GM19023 (cell line): ENCODE data around the gene CDKN2A.

ENCODE experiments used
- ATAC-seq: cut with Tn5 transposase; IDR thresholded peaks from one replicate; pipeline ENCODE4 v1.9.1; 2021; ENCODE audit warnings: mild to moderate bottlenecking, moderate library complexity; ENCODE audit not compliant: unreplicated experiment

CDKN2A gene

DNA sequence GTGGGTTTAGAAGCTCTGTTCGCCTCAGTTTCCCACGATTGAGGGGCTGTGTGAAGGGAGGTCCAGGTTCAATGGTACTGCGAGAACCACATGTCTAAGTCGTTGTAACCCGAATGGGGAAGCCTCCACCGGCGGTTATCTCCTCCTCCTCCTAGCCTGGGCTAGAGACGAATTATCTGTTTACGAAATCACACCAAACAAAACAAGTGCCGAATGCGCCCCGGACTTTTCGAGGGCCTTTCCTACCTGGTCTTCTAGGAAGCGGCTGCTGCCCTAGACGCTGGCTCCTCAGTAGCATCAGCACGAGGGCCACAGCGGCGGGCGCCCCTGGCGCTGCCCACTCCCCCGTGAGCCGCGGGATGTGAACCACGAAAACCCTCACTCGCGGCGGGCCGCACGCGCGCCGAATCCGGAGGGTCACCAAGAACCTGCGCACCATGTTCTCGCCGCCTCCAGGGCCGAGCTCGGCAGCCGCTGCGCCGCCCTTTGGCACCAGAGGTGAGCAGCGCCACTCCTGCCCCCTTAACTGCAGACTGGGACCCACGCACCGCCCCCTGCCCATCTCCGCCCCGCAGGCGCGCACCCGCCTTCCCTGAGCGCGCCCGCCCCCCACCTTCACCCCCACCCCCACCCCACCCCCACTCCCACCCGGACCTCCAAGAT is at the start of gene CDKN2A:
Gene CDKN2A (minus strand): TSS at position 500 of the 663 bp plus-strand sequence.
- peak; percentile 38 for ATAC-seq

DNA sequence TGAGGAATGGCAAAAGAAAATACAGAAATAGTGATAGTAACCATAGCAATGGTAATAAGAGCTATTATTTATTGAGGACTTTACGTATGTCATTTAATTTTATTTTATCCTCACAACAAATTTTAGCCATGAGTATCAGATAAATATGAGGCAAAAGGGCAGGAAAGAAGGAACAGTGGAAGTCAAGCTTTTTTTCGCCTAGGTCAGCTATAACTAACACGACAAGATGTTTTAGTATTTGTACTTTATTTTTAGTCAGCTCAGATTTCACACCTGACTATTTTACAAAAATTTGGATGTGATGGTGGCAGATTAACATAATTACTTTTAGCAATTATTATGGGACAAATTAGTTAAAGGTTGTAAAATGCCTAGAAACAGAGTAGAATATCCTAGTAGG is 49.7 kb upstream of the CDKN2A start:
- no peak for ATAC-seq

DNA sequence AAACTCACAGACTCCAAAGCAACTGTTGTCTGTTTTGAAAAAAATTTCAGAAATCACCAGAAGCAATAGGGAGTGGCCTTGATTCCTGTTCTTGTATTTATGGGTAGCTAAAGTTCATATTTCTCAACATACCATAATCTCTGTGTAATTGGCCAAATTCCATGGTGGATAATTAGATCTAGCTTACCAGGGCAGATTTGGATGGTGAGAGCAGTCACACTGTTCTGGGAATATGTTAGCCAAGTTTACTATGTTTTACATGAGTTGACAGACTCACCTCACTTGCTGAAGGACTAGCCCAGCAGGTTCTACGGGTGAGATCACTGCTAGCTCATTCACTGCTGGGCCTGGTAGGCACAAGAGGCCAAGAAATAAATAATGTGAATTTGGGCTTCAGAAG is 47.6 kb upstream of the CDKN2A start:
- ATAC-seq: no peak

DNA sequence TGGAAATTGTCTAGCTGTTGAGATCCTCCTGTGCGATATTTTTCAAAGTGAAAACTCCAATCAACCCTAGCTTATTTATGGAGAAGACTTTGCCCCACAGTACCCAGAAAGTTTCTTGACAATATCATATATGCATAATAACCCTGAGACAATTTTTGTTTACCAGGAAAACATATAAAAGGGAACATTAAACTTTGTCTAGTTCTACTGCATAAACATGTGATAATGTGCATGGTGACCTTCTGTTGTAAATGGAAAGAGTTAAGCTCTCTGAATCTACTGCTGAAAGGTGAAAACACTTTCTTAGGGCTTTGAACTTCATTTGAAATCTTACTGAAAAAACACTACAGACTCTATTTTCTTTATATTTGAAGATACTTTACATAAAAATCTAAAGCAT is 47.2 kb upstream of the CDKN2A start:
- ATAC-seq: no peak

DNA sequence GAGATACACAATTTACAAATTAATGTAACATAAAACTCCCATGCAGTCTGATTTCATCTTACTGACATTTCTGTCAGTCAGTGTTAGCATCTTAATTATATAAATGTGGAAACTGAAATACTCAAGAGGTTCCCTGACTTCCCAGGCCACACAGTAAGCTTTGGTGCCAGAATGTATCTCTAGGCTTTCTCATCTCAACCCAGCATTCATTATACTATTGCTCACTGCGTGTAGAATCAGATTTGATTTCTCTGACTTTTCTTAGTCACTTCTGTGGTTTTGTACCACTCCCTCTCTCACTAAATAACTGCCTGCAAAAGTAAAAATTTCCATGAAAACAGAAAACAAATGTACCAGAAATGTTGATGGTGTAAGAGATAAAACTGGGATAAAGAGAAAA is 46.6 kb upstream of the CDKN2A start:
- ATAC-seq: no peak

DNA sequence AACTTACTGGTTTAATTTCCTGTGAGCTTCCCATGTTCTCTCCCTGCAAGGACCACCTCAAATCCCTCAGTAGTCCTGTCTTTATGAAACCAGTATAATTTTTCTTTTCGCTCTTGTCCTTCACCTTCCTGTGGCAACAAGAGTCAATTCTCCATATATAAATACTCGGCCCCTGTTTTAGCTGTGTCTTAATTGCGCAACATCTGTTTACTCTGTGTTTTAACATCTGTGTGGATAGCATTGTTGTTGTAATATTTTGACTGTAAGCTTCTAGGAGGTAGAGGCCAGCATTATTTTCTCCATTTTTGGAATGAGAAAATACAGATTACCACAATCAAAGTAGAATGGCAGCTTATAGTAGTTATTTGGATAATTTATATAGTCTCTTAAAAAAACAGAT is 45.1 kb upstream of the CDKN2A start:
- no peak for ATAC-seq

DNA sequence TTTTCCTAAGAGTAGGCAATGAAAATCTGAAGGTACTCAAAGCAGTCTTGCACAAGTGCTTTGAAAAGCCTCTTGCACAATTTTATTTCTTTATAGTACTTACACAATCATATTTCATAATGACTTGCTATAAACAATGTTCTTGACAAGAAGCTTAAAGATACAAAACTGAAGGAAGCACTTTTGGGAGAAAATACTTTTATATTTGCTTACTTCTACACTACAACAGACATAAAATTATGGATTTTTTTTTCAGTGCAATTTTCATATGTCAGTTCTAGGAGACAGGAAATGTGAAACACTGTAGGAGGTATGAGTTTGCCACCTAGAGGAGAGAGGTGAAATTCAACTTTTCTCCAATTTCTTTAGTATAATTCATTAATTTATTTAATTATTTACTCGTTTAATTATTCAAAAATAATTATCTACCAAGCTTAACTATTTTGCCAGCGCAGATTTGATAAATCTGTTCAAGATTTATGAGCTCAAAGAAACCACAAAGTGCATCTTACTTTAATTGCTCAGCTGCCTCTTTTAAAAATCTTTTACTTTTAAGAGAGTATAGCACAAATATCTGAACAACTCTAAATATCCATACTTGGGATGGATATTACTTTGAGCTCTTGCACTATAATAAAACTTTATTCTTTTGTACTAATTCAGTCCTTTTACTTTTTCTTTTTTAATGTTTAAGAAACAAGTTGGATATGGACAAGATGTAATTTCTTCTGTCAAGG is 43.9 kb upstream of the CDKN2A start:
- no peak for ATAC-seq

DNA sequence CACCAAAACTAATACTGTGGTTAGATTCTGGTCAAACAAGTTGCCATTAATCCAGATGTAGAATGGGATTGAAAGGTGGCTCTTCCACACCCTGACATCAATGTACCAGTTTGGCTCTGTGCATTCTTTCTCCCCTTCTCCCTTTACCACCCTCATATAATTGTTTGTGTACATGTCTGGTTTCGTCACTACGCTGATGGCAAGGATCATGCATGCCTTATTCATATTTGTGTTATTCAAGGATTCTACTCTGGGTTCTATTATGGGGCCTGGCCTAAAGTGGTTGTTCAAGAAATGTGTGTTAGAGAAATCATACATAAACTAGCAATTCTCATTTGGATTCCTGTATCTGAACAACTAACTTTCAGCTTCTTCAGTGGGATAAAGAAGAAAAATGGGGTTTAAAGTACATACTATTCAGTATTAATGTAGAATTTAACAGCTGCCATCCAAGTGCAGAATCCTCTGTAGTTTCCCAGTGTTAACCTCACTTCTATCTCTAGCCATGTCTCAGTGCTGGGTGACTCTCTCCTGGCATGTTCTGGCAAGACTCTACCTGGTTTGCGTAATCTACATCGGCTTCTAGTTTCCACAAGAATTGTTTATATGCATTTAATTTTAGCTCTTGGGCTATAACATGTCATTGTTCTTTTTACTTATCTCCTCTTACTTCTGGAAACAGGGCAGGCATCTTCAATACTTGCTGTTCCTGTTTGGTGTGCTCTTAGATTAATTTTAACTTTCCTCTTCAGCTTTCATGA is 42.9 kb upstream of the CDKN2A start:
- no peak for ATAC-seq

DNA sequence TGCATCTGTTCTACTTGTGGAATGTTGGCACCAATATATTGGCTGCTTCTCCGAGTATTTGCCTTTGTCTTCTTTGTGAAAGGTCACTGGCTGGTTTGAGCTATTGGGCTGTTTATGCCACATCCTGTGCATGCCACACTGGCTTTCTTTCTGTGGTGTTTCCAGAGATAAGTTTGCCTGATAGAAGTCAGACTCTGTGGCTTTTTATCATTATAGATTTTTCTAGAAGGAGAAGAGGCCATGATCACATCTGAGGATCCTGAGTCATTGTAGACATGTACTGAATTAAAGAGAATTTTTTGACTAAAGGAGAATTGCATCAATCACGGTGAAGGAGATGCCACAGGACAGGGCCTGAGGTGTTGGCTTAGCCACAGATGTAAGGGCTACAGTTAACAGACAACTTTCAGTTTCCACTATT is 41.4 kb upstream of the CDKN2A start:
- ATAC-seq: no peak

DNA sequence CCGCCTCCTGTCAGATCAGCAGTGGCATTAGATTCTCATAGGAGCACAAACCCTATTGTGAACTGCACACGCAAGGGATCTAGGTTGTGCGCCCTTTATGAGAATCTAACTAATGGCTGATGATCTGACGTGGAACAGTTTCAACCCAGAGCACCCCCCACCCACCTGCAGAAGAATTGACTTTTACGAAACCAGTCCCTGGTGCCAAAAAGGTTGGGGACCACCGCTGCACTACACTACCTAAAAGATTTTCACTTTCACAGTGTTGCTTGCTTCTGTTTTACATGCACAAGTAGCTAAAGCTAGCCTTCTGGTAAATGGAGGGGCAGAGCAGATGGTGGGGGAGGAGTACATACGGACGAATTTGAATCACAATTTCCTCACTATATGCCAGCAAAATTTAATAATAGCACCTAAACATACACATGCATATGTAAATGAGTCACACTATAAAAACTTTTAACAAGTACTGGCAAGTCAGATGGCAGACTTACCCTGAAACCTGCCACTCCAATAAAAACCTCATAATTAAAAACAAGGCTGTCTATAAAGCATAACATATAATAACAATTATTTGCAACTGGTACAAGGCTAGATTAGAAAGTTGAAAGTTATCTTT is 38.9 kb upstream of the CDKN2A start:
- no peak for ATAC-seq

DNA sequence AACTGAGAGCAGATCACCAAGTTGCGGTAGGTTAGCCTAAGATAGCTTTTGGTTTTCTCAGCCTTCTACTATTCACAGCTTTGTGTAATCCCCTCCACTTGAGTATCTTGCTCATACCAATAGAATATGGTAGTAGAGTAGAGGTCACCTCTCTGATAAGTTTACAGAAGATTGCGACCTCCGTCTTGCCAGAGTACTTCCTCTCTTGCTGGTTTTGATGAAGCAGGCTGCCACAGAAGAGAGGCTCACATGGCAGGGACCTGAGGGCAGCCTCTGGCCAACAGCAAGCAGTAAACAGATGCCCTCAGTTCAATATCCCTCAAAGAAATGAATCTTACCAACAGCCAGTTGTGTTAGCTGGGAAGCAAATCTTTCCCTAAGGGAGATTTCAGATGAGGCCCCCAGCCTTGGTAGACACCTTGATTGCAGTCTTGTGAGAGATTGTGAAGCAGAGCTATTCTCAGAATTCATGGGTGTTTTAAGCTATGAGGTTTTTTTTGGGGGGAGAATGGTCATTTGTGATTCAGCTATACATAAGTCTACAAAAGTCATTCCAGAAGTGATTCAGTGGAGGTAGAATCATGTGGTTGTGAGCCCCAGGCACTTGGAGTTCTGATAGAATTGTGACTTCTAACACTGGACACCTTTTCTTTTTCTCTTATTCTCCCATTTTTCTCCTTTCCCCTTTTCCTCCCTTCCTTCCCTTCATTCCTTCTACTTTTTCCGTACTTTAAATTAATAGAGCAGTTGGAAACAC is 37.6 kb upstream of the CDKN2A start:
- no peak for ATAC-seq

DNA sequence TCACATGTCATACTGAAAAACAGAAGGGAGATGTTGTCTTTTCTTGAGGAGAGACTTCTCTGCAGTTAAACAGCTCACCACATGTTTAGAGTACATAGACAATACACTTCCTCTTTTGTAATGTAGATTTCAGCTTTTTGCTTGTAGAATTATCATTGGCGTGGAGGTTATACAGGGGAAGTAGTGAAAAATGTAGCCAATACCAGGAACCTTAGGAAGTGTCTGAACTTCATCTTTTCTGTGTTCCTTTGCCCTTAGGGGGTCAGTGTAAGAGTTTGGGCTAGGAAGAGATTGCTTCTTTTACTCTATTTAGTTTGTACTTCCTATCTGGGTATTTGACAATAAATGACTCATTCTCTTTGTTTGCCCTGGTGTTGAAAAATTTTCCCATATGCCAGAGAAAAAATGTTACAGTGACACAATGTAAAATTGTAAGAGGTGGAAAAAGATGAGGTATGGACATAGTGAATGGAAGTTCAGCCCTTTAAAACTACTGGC is 36.0 kb upstream of the CDKN2A start:
- ATAC-seq: peak; percentile 76

DNA sequence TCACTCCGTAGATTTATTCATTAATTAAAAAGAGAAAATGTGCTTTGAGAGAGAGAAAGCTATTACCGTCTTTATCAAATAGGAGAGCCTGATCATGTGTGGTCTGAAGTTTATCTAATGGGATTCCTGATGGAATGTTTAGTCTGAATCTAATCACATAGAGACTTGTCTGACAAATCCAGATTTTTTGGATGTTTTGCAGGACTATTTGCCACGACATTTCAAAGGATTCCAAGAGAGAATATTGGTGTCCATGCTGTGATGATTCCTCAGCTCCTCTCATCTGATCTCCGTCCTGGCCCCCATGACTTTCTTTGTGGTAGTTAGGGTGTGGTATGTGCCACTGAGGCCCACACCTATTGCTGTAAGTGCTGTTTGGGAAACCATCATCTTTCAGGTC is 35.0 kb upstream of the CDKN2A start:
- ATAC-seq: no peak

DNA sequence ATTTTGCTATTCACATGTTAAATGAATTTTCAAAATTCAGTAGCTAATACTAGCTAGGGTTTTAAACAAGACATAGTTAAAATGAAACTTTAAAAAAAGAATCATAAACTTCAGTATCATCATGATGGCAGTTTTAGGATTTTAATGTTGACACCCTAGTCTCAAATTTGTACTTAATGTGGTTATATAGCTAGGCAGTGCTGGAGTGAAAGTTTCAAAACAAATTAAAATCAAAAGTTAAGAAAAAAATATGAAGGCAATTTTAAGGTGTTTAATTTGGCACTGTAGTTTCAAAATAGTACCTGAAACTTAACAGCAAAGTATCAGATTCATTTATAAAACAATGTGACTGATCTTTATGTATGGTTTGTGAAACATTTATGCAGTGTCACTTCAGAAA is 34.2 kb upstream of the CDKN2A start:
- no peak for ATAC-seq

DNA sequence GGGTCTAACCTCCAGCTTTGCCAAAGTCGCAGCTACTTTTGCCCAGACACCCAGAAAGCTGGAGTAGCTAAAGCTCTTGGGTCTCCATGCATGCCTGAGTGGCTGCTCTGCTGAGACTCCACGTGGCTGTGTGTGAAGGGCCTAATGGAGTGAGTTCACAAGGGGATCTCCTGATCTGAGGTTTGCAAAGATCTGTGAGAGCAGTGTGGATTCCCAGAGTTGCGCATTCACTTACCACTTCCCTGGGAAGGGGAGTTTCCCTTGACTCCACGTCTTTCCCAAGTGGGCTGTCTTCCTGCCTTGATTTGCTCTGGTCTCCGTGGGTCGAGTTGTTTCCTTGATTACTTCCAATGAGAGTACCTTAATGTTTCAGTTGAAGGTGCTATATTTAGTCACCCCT is 32.5 kb upstream of the CDKN2A start:
- ATAC-seq: no peak

DNA sequence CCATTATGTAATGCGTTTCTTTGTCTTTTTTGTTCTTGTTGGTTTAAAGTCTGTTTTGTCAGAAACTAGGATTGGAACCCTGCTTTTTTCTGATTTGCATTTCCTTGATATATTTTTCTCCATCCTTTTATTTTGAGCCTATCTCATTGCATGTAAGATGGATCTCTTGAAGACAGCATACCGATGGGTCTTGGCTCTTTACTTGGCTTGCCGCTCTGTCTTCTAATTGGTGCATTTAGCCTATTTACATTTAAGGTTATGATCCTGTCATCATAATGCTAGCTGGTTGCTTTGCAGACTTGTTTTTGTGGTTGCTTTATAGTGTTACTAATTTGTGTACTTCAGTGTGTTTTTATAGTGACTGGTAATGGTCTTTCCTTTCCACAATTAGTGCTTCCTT is 28.2 kb upstream of the CDKN2A start:
- ATAC-seq: no peak

DNA sequence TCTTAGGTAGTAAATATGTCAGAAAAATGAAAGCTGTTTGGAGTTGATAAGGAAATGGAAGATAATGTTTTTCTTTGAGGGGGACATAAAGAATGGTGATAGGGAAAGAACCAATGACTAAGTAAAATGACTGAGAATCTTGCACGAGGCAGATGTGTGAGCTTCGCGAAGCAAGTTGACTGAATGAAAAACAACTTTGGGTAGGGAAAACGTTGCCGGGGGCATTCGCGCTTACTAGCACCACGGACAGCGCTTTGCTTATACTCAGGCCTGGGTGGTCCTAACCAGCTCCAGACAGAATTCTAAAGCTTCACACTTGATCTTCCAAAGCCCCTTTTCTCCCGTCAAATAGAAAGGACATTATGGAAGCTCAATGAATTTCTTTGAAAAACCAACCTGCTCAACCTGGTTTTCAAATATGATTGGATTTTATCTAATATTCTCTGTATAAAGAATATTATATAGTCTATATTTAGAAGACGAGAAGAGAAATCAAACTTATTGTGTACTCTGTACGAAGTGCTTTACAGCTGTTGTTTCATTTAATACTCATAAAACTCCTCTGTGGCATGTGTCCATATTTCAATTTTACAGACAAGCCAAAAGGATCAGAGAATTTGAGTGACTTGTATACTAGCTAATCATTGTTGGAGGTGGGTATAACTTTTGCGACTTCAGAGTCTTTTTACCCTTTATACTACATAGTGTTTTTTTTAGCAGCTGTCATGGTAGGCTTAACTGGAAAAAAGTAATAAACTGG is 16.9 kb upstream of the CDKN2A start:
- no peak for ATAC-seq

DNA sequence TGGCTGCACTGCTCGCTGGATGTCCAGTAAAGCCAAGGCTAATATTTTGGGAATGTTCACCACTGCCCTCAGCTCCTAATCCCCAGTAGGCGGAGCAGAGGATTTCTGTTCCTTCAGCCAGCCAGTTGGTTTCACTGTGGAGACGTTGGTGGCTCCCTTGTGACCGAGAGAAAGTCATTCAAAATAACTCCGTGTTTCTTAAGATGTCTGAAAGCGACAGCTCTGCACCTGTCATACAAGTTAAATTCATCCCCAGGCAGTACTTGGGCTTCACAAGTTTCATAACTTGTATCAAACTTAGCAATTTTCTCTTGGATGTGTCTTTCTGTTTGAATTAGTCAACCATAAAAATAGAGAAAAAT is 15.3 kb upstream of the CDKN2A start:
- peak; percentile 44 for ATAC-seq

DNA sequence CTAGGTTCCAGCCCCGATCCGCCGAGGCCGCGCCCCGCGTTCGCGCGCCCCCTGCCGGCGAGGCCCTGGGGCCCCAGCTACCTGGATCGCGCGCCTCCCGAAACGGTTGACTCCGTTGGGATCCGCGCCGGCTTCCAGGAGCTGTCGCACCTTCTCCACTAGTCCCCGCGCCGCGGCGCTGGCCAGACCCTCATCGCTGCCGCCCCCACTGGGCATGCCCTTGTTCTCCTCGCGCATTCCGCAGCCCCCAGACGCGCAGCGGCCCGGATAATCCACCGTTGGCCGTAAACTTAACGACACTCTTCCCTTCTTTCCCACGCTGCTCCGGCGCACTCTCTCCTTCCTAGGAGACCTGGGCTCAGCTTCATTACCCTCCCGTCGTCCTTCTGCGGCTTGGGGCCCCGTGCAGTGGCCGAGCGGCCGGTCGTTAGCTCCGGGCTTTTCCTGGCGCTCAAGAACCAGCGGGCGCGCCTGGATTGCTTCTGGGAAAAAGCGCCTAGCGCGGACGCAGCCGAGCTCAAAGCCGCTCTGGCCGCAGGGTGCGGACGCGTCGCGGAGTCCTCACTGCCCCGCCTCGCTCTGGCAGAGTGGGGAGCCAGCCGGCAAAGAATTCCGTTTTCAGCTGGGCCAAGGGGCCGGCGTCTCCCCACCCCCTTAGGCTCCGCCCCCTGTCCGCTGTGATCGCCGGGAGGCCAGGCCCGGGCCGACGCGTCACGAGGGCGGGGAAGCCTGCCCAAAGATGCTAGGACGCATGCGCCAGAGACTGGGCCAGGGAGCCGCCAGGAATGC is 14.7 kb upstream of the CDKN2A start, which contains the start of gene CDKN2B:
Gene CDKN2B (minus strand): TSS at position 589 of the 789 bp plus-strand sequence. CDS start 352 bp downstream, at position 237.
- ATAC-seq: peak; percentile 94
